DND-41 (cell line): ENCODE data around the gene EAF1.

Experiments used
- CTCF ChIP-seq: IDR thresholded peaks from 2 replicates; pipeline ENCODE4 v1.5.1; 2012; ENCODE audit warnings: borderline replicate concordance, low read length, moderate library complexity, mild to moderate bottlenecking; ENCODE audit not compliant: poor library complexity, severe bottlenecking; ENCODE audit errors: extremely low read depth
- EZH2 ChIP-seq: IDR thresholded peaks from 3 replicates; pipeline ENCODE4 v1.6.1; 2012; ENCODE audit warnings: borderline replicate concordance, low read depth, mild to moderate bottlenecking, moderate library complexity, low read length, inconsistent platforms; ENCODE audit not compliant: severe bottlenecking

- no peak for TF ChIP-seq CTCF
- TF ChIP-seq EZH2: no peak
These were observed 23.9 kb upstream of the EAF1 start for GRCh38 chr3:15403495-15403894.
